SH-SY5Y (cell line): ENCODE measurements around the gene SLX4.

Experiments used
- GATA2 ChIP-seq: IDR thresholded peaks from 2 replicates; pipeline ENCODE4 v1.6.1; 2011; ENCODE audit warnings: mild to moderate bottlenecking, low read depth, low read length
- GATA3 ChIP-seq: IDR thresholded peaks from 2 replicates; pipeline ENCODE4 v1.6.1; 2011; ENCODE audit warnings: low read depth, mild to moderate bottlenecking, low read length, moderate library complexity

DNA sequence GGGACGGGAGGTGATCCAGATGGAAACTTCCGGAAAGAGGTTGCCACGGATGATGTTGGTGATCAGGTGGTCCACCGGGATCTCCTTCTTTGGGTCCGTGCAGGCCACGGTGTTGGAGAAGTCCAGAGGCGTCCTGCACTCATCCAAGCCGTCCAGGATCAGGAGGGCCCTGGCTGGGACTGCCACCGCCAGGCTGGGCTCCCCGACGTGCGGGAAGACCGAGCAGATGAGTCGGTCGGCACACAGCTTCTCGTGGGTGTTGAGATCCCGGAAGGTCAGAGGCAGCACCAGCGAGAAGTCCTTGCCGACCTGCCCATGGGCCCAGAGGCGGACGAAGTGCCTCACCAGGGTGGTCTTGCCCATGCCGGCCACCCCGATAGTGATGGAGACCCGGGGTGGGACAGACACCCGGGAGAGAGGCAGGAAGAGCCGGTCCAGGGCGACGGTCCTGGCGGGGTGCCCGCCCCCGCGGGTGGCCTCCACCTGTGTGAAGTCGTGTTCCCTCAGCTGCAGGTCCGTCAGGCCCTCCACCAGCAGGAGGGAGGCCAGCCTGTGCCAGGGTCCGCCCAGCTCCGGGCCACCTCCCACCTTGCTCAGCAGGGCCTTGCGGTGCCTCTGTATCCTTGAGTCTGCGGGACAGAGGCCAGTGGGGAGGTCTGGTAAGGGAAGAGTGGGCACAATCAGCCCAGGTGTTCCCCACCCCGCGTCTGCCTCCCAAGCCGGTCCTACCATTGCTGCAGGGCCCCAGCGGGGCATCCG lies 47.1 kb downstream of the SLX4 start:
- TF ChIP-seq GATA2 (no peak), GATA3 (no peak)
